ENCODE data around the gene ZMYM2.

The ZMYM2 gene

GRCh38 chr13:20130652-20131051 lies 172.1 kb downstream of the ZMYM2 start:
- FAIRE-seq, result no peak
- DNase-seq (ENCODE audit: insufficient read length, low spot score), result no peak

DNA sequence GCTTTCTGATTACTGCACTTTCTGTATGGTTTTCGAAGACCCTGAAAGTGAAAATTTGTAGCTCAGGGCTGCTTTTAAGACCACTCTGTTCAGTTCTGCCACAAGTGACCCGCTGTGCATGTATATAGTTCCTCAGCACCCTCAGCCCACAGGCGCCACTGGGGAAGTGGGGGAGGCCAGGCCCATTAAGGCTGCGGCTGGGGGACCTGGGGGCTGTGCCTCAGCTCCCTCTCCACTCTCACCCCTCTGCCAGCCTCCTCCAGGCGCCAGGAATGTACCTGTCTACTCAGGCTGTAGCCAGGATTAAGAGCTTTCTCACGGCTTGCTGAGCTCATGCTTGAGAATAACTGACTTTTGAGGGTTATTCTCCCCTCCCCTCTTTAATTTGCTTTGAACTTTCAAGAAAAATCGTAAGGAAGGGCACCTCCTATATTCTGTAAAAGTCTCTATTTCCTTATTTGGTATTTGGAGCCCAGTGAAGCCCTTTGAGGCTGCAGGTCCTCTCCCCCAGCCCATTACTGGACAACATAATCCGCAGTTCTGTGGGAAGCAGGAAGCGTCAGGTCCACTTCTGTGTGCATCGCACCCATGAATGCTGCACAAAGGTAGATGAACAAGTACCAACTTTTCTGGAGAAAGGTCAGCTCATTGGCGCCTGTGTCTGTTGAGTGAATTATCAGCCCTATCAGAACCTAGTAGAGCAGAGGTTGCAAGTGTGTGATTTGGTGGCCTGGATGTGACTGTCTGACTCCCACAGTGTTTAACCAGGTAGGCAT lies 172.7 kb downstream of the ZMYM2 start:
- no peak for DNase-seq (ENCODE audit: insufficient read length, low spot score)
- FAIRE-seq, result no peak

DNA sequence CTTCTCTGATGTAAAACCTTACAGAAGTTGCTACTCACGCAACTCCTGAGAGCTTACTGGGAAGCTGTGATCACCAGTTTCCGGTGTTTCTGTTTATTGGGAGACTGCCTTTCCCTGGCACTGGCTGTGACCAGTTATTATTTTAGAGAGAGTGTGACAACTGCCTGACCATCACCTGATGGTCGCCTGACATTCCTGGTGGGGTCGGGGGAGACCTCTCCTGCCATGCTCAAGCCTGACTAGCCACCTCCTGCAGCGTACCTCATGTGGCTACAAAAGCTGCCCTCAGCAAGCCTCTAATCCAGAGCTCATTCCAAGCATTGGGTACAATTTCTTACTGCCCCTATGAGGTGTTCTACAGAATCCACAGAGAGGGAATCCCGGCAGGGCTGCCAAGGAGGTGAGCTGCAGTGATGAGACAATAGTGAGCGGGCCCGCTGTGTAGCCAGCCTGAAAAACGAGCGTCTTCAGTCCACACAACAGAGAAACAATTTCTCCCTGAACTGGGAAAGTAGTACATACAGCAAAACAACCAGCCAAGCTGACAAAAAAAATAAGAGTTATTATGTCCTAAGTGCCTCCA lies 173.6 kb downstream of the ZMYM2 start:
- DNase-seq (ENCODE audit: insufficient read length, low spot score), result no peak
- no peak for FAIRE-seq

DNA sequence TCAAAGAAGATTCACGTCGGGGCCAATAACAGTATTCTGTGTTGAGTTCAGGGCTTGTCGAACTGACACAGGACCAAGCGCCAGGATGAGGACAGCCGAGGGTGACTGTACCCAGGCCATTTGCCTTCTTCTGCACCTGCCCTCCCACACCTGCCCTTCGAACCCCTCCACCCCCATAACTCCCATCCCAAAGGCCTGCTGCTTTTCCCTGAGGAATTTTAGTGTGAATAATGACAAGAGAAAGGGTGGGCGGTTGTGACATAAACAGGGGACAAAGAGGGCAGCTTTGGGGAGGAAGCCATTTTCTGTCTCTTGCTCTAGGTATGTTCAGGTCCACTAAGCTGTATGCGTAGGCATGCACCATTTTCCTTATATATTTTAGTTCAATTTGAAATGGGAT lies 176.2 kb downstream of the ZMYM2 start:
- DNase-seq (ENCODE audit: insufficient read length, low spot score) (no peak), FAIRE-seq (no peak)

DNA sequence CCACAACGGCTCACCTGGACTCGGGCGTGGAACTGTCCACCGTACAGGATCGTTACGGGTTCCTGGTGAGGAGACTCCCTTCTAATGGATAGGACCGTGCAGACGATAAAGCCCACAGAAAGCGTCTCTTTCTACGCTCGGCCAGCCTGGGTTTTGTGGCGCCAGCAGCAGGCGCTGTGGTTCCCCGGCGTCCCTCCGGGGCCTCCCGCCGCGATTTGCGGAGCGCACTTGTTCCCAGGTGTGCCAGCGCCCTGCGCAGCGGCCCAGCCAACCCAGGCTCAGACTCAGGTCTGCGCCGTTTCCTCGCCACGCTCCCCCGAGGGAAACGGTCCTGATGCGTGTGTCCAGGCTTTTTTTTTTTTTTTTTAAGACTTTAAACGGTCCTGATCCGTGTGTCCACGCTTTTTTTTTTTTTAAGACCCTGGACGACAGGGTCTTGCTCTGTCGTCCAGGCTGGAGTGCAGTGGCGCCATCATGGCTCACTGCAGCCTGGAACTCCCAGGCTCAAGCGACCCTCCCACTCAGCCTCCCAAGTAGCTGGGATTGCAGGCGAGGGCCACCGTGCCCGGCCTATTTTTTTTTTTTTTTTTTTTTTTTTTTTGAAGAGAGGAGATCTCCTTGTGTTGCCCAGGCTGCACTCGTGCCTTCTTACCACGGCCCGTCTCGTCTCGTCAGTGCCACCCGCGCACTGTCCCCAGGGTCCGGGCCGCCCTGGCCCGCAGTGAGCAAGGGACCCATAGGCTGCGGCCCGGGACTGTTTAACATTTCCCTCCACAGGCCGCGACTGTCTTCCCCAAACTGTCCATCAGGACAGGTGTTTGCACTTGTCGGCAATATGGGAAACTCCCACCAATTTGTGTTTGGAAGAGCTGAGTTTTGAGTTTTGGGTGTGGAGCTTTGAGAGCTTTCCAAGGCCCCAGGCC lies 178.5 kb downstream of the ZMYM2 start:
- no peak for DNase-seq (ENCODE audit: insufficient read length, low spot score)
- no peak for FAIRE-seq

DNA sequence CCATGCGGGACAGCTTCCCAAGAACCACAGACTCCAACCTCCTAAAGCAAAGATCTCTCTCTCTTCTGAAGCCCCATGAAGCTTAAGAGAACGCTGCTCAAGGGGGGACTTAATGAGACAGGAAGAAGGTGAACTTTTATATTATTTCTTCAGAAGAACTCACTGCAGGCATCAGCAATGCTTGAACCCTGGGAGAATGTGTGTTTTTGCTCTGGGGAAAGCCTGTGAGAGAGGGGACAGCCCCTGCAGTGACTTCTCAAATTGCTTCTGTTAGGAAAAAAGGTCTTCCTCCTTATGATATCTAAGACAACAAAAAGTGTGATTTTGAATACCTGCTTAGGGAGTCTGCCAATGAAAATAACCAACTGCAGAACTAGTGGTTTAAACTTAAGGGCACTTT lies 179.3 kb downstream of the ZMYM2 start:
- no peak for DNase-seq (ENCODE audit: insufficient read length, low spot score)
- no peak for FAIRE-seq

DNA sequence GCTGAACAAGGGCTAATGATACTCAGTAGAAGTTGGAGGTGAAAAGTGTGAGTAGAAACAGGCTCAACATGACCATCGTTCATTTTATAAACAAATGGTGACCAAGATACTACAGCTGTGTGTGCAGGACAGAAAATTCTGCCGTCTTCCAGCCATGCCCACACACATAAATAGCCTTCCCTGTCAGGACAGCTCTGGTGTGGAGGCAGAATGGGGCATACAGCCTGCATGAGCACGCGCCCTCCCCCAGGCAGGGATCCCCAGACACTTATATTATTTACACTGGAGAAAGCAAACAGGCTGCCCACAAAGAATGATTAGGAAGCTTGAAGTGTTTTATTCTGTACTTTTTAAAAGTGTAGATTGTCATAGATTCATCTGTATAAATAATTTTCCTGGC lies 182.0 kb downstream of the ZMYM2 start:
- no peak for DNase-seq (ENCODE audit: insufficient read length, low spot score)
- FAIRE-seq, result no peak
